Glutamatergic neuron (in vitro differentiated cells): ENCODE measurements around the gene TCF12. TPM values are rescaled to one million over a fixed set of nuclear protein-coding genes. Genes with fewer than 3 reads are reported as not detected.
A peak's percentile ranks its signal among the peaks of the same experiment; 100 is the strongest.

ENCODE experiments used
- DNase-seq: peaks from one replicate; pipeline ENCODE4 v3.0.0; 2022
- H3K27ac Mint-ChIP-seq: one replicate; pipeline ENCODE4 v1.8.0; 2020; ENCODE audit warnings: mild to moderate bottlenecking, mixed read lengths, inconsistent platforms; ENCODE audit not compliant: unreplicated experiment
- H3K27me3 Mint-ChIP-seq: one replicate; pipeline ENCODE4 v1.8.0; 2020; ENCODE audit warnings: mild to moderate bottlenecking, moderate library complexity, mixed read lengths, inconsistent platforms; ENCODE audit not compliant: unreplicated experiment
- H3K36me3 Mint-ChIP-seq: one replicate; pipeline ENCODE4 v1.8.0; 2020; ENCODE audit warnings: mild to moderate bottlenecking, mixed read lengths, inconsistent platforms; ENCODE audit not compliant: unreplicated experiment
- H3K4me1 Mint-ChIP-seq: one replicate; pipeline ENCODE4 v1.8.0; 2020; ENCODE audit warnings: mild to moderate bottlenecking, low read depth, mixed read lengths, inconsistent platforms; ENCODE audit not compliant: unreplicated experiment
- H3K4me3 Mint-ChIP-seq: one replicate; pipeline ENCODE4 v1.8.0; 2020; ENCODE audit warnings: mild to moderate bottlenecking, mixed read lengths, inconsistent platforms; ENCODE audit not compliant: unreplicated experiment
- H3K9me3 Mint-ChIP-seq: one replicate; pipeline ENCODE4 v1.8.0; 2020; ENCODE audit warnings: mild to moderate bottlenecking, moderate library complexity, mixed read lengths, inconsistent platforms; ENCODE audit not compliant: unreplicated experiment
- CTCF ChIP-seq: fragments of 200-600 bp; sonication (generic); IDR thresholded peaks from one replicate; pipeline ENCODE4 v1.5.0; 2021; ENCODE audit not compliant: partially characterized antibody, unreplicated experiment
- total RNA-seq: library from RNA; stranded (reverse); fragmentation: NEBNext Ultra II Directional; extraction: Animal tissue kit (Norgen Biotek cat#: 25700); gene quantifications from one replicate; pipeline ENCODE4 v1.2.1, GENCODE V29; 2021; ENCODE audit not compliant: unreplicated experiment

Gene TCF12
- total RNA-seq, 1 donor from 2014 or later = 140 TPM

- TF ChIP-seq CTCF = no peak
- H3K4me3 Mint-ChIP-seq = no peak overlapping the region
- no peaks in the 10 kb centered on the region for H3K36me3 Mint-ChIP-seq
- H3K4me1 Mint-ChIP-seq = peaks cover 4% of the 10 kb centered on the region
- no peak for DNase-seq
- H3K9me3 Mint-ChIP-seq = peaks cover 3% of the 10 kb centered on the region
- no peak overlapping the region for H3K27ac Mint-ChIP-seq
- peaks cover 3% of the 10 kb centered on the region for H3K27me3 Mint-ChIP-seq
These were observed 41.0 kb upstream of the TCF12 start for GRCh38 chr15:56877255-56877970.

GRCh38 chr15:56879502-56879901 lies 38.9 kb upstream of the TCF12 start:
- Mint-ChIP-seq H3K4me3 (no peak overlapping the region), H3K27me3 (peaks cover 3% of the 10 kb centered on the region), H3K27ac (peak overlapping the region; percentile 46), H3K36me3 (no peaks in the 10 kb centered on the region), H3K9me3 (peaks cover 3% of the 10 kb centered on the region), H3K4me1 (peaks cover 7% of the 10 kb centered on the region)
- DNase-seq = no peak
- no peak for TF ChIP-seq CTCF

GRCh38 chr15:56883088-56883487 lies 35.4 kb upstream of the TCF12 start:
- peaks cover 8% of the 10 kb centered on the region for H3K9me3 Mint-ChIP-seq
- no peak overlapping the region for H3K4me3 Mint-ChIP-seq
- no peaks in the 10 kb centered on the region for H3K36me3 Mint-ChIP-seq
- H3K27me3 Mint-ChIP-seq = peaks cover 9% of the 10 kb centered on the region
- H3K27ac Mint-ChIP-seq = no peak overlapping the region
- TF ChIP-seq CTCF = no peak
- H3K4me1 Mint-ChIP-seq = peaks cover 23% of the 10 kb centered on the region
- DNase-seq = no peak

- TF ChIP-seq CTCF = no peak
- no peak for DNase-seq
- peaks cover 4% of the 10 kb centered on the region for H3K9me3 Mint-ChIP-seq
- peak overlapping the region; percentile 92 for H3K27ac Mint-ChIP-seq
- no peaks in the 10 kb centered on the region for H3K36me3 Mint-ChIP-seq
- peaks cover 32% of the 10 kb centered on the region for H3K4me1 Mint-ChIP-seq
- peak overlapping the region; percentile 91 for H3K4me3 Mint-ChIP-seq
- H3K27me3 Mint-ChIP-seq = peaks cover 7% of the 10 kb centered on the region
These were observed 32.0 kb upstream of the TCF12 start for GRCh38 chr15:56886363-56886931.
